Measurements from ENCODE around the gene COA7.
"Not testable (repeated sequence)": the region's sequence is repeated elsewhere in the genome, so short reads cannot be mapped to it uniquely, and the experiment has no call there.

Gene COA7

GRCh38 chr1:52706136-52706670, 8.1 kb upstream of the COA7 start:
- no peak for TF ChIP-seq CTCF (IDR thresholded peaks at IDR 0.05; ENCODE audit: low read depth, low read length, missing control alignments)
- no peak for DNase-seq (ENCODE audit: low read depth)
- H3K4me3 ChIP-seq (ENCODE audit: low read depth, low read length) = no peak overlapping the region
- in situ Hi-C loops (cut with HindIII; ENCODE audit: low sequenced_read_pairs) = no loop called here

GRCh38 chr1:52702886-52703787, 5.0 kb upstream of the COA7 start:
- H3K4me3 ChIP-seq (ENCODE audit: low read depth, low read length) = peak overlapping the region; percentile 48
- DNase-seq (ENCODE audit: low read depth) = peak; percentile 65
- no peak for TF ChIP-seq CTCF (IDR thresholded peaks at IDR 0.05; ENCODE audit: low read depth, low read length, missing control alignments)
- in situ Hi-C loops (cut with HindIII; ENCODE audit: low sequenced_read_pairs) = no loop called here

- no peak overlapping the region for H3K4me3 ChIP-seq (ENCODE audit: low read depth, low read length)
- no peak for DNase-seq (ENCODE audit: low read depth)
- no peak for TF ChIP-seq CTCF (IDR thresholded peaks at IDR 0.05; ENCODE audit: low read depth, low read length, missing control alignments)
- in situ Hi-C loops (cut with HindIII; ENCODE audit: low sequenced_read_pairs) = no loop called here
Observed at GRCh38 chr1:52695627-52696026, 2.5 kb downstream of the COA7 start.

- DNase-seq (ENCODE audit: low read depth) = no peak
- in situ Hi-C loops (cut with HindIII; ENCODE audit: low sequenced_read_pairs) = no loop called here
- TF ChIP-seq CTCF (IDR thresholded peaks at IDR 0.05; ENCODE audit: low read depth, low read length, missing control alignments) = no peak
- no peak overlapping the region for H3K4me3 ChIP-seq (ENCODE audit: low read depth, low read length)
Observed at GRCh38 chr1:52693843-52694242, 4.3 kb downstream of the COA7 start.

GRCh38 chr1:52693351-52693750, 4.8 kb downstream of the COA7 start:
- H3K4me3 ChIP-seq (ENCODE audit: low read depth, low read length); DNase-seq (ENCODE audit: low read depth); in situ Hi-C loops (cut with HindIII; ENCODE audit: low sequenced_read_pairs): not testable (repeated sequence)

- DNase-seq (ENCODE audit: low read depth) = no peak
- no peak for TF ChIP-seq CTCF (IDR thresholded peaks at IDR 0.05; ENCODE audit: low read depth, low read length, missing control alignments)
- in situ Hi-C loops (cut with HindIII; ENCODE audit: low sequenced_read_pairs) = no loop called here
- H3K4me3 ChIP-seq (ENCODE audit: low read depth, low read length) = no peak overlapping the region
Observed at GRCh38 chr1:52692697-52693096, 5.5 kb downstream of the COA7 start.

- DNase-seq (ENCODE audit: low read depth) = no peak
- H3K4me3 ChIP-seq (ENCODE audit: low read depth, low read length) = no peak overlapping the region
- in situ Hi-C loops (cut with HindIII; ENCODE audit: low sequenced_read_pairs) = no loop called here
- no peak for TF ChIP-seq CTCF (IDR thresholded peaks at IDR 0.05; ENCODE audit: low read depth, low read length, missing control alignments)
Observed at GRCh38 chr1:52691821-52692220, 6.3 kb downstream of the COA7 start.
